ENCODE results near the gene TMPRSS3.

DNA sequence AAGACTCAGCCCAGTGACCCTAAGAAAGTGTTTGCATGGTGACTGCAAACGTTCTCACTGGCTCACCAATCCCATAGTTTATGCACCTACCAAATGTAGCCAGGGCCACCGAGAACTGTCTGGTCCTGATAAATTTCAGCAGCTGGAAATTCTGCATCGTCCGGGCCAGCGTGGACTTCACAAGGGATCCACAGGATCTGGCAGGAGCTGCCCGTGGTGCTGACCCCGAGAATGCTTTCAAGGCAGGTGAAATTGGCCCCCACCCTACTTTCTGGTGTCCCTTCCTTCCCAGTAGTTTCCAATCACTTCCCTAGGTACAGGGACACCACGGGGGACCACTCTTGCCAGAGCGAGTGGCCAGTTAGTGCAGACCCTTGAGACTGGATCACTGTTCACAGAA lies 34.0 kb upstream of the TMPRSS3 start:
- TF ChIP-seq, protein P1, sequence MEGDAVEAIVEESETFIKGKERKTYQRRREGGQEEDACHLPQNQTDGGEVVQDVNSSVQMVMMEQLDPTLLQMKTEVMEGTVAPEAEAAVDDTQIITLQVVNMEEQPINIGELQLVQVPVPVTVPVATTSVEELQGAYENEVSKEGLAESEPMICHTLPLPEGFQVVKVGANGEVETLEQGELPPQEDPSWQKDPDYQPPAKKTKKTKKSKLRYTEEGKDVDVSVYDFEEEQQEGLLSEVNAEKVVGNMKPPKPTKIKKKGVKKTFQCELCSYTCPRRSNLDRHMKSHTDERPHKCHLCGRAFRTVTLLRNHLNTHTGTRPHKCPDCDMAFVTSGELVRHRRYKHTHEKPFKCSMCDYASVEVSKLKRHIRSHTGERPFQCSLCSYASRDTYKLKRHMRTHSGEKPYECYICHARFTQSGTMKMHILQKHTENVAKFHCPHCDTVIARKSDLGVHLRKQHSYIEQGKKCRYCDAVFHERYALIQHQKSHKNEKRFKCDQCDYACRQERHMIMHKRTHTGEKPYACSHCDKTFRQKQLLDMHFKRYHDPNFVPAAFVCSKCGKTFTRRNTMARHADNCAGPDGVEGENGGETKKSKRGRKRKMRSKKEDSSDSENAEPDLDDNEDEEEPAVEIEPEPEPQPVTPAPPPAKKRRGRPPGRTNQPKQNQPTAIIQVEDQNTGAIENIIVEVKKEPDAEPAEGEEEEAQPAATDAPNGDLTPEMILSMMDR (IDR thresholded peaks at IDR 0.05), result no peak
- TF ChIP-seq EP300 (IDR thresholded peaks at IDR 0.05) (no peak), POLR2A (IDR thresholded peaks at IDR 0.05) (no peak)
